ENCODE results near the gene GRIP1.

- TF ChIP-seq, protein P1, sequence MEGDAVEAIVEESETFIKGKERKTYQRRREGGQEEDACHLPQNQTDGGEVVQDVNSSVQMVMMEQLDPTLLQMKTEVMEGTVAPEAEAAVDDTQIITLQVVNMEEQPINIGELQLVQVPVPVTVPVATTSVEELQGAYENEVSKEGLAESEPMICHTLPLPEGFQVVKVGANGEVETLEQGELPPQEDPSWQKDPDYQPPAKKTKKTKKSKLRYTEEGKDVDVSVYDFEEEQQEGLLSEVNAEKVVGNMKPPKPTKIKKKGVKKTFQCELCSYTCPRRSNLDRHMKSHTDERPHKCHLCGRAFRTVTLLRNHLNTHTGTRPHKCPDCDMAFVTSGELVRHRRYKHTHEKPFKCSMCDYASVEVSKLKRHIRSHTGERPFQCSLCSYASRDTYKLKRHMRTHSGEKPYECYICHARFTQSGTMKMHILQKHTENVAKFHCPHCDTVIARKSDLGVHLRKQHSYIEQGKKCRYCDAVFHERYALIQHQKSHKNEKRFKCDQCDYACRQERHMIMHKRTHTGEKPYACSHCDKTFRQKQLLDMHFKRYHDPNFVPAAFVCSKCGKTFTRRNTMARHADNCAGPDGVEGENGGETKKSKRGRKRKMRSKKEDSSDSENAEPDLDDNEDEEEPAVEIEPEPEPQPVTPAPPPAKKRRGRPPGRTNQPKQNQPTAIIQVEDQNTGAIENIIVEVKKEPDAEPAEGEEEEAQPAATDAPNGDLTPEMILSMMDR (IDR thresholded peaks at IDR 0.05; ENCODE audit: insufficient read depth, low read length, poor library complexity, severe bottlenecking) = no peak
- TF ChIP-seq EZH2phosphoT487 (conservative IDR thresholded peaks at IDR 0.05; ENCODE audit: low read length) = no peak
These were observed 13.3 kb upstream of the GRIP1 start for GRCh38 chr12:66692170-66692569.

Data from SU-DHL-6 (cell line).